Caco-2 (cell line): Measurements from ENCODE around the gene LMX1A. TPM values are rescaled to one million over a fixed set of nuclear protein-coding genes. Genes with fewer than 3 reads are reported as not detected.

Experiments used
- BruUV-seq: library from RNA; stranded (reverse); fragments of 400-500 nt; replicated peaks from 2 replicates; lab custom pipeline; 2021; lab: Mats Ljungman, UMichigan
- CTCF ChIA-PET: fragments of 300-600 bp; sonication (Branson Sonifier 250); formaldehyde crosslinking; loops from one replicate; lab custom pipeline; 2022; ENCODE audit warnings: antibody characterized with exemption; lab: Charles Lee
- POLR2A ChIA-PET: fragments of 300-600 bp; sonication (Branson Sonifier 250); formaldehyde crosslinking; loops from one replicate; lab custom pipeline; 2022; ENCODE audit warnings: antibody characterized with exemption; lab: Charles Lee
- DNase-seq, 2 experiments: peaks; one replicate each; pipeline versions ENCODE4 v3.0.0 to v3.0.0-alpha.2; 2020 to 2022
- H3K27me3 ChIP-seq: replicated peaks from 2 replicates; pipeline ENCODE4 v1.6.0; 2011; ENCODE audit warnings: low read length; ENCODE audit not compliant: control insufficient read depth, insufficient read depth
- H3K36me3 ChIP-seq: 2 replicates; pipeline ENCODE4 v1.5.1; 2011; ENCODE audit warnings: low read length; ENCODE audit not compliant: control insufficient read depth, insufficient read depth
- H3K4me1 ChIP-seq: fragments of 250-450 bp; sonication (Bioruptor Pico); 2 replicates; pipeline ENCODE4 v1.5.1; 2020; ENCODE audit warnings: mild to moderate bottlenecking
- H3K4me3 ChIP-seq: 2 replicates; pipeline ENCODE4 v1.5.1; 2011; ENCODE audit warnings: low read depth, mild to moderate bottlenecking, control low read depth, low read length
- H3K9me3 ChIP-seq: fragments of 250-450 bp; sonication (Bioruptor Pico); 2 replicates; pipeline ENCODE4 v1.5.1; 2020; ENCODE audit warnings: mild to moderate bottlenecking, moderate library complexity
- H3K27ac Mint-ChIP-seq: one replicate; pipeline ENCODE4 v1.8.0; 2022; ENCODE audit warnings: mixed read lengths; ENCODE audit not compliant: unreplicated experiment
- H3K27me3 Mint-ChIP-seq: one replicate; pipeline ENCODE4 v1.8.0; 2022; ENCODE audit warnings: mixed read lengths; ENCODE audit not compliant: insufficient read depth, unreplicated experiment
- H3K36me3 Mint-ChIP-seq: one replicate; pipeline ENCODE4 v1.8.0; 2022; ENCODE audit warnings: mild to moderate bottlenecking, mixed read lengths; ENCODE audit not compliant: insufficient read depth, unreplicated experiment
- H3K4me1 Mint-ChIP-seq: one replicate; pipeline ENCODE4 v1.8.0; 2022; ENCODE audit warnings: low read depth, mixed read lengths; ENCODE audit not compliant: unreplicated experiment
- H3K4me3 Mint-ChIP-seq: one replicate; pipeline ENCODE4 v1.8.0; 2022; ENCODE audit warnings: mild to moderate bottlenecking, moderate library complexity, mixed read lengths; ENCODE audit not compliant: unreplicated experiment
- H3K9me3 Mint-ChIP-seq: one replicate; pipeline ENCODE4 v1.8.0; 2022; ENCODE audit warnings: mixed read lengths; ENCODE audit not compliant: unreplicated experiment
- CTCF ChIP-seq, 2 experiments: fragments of 200-600 bp in 1 of 2; IDR thresholded peaks; 1 replicate in 1 of 2; 2 replicates in 1 of 2; pipeline versions ENCODE4 v1.5.1 to v1.8.0; 2011 to 2022; ENCODE audit warnings: antibody characterized with exemption in 1 of 2, control low read depth in 1 of 2, inconsistent platforms in 1 of 2, low read depth in 1 of 2, low read length in 1 of 2, mild to moderate bottlenecking in 1 of 2, moderate library complexity in 1 of 2; ENCODE audit not compliant: insufficient read depth in 1 of 2, severe bottlenecking in 1 of 2, unreplicated experiment in 1 of 2
- intact Hi-C: fragments of 100-400 bp; cut with micrococcal nuclease; formaldehyde crosslinking; loops from one replicate; pipeline ENCODE4 v1.10.0; 2022; ENCODE audit not compliant: unreplicated experiment
- total RNA-seq: library from RNA; stranded (reverse); gene quantifications from 2 replicates; pipeline ENCODE4 v1.2.3, GENCODE V29; 2022

The LMX1A gene
- total RNA-seq, 1 experiment from 2014 or later, result not detected

DNA sequence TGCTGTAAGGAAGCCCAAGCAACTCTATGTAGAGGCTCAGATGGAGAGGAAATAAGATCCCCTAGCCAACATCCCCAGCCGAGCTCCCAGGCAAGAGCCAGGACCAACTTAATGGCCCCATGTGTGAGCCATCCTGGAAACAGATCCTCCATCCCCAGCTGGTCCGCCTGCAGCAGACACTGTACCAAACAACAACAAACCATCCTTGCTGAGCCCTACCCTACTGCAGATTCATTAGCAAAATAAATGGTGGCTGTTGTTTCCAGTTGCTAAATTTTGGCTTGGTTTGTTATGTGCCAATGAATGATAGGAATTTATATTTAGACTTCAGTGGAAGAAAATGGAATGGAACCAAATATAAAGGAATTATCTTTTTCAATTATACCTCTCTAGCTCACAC, 43.9 kb downstream of the LMX1A start:
- CTCF ChIA-PET, result no interaction called here
- no peak for TF ChIP-seq CTCF (IDR thresholded peaks at IDR 0.05; ENCODE audit: insufficient read depth in 1 of 2, low read depth in 1 of 2, low read length in 1 of 2, severe bottlenecking in 1 of 2, unreplicated experiment in 1 of 2)
- H3K27me3 Mint-ChIP-seq, result no peaks in the 10 kb centered on the region
- no peak for DNase-seq
- no peak overlapping the region for H3K27ac Mint-ChIP-seq
- H3K4me3 Mint-ChIP-seq, result no peak overlapping the region
- POLR2A ChIA-PET, result no interaction called here
- no peaks in the 10 kb centered on the region for H3K9me3 Mint-ChIP-seq
- no TSS peak for BruUV-seq
- intact Hi-C loops, result no loop called here
- no peaks in the 10 kb centered on the region for H3K36me3 Mint-ChIP-seq
- no peaks in the 10 kb centered on the region for H3K4me1 Mint-ChIP-seq
- Histone ChIP-seq H3K27me3 (no peaks in the 10 kb centered on the region), H3K36me3 (no peaks in the 10 kb centered on the region), H3K9me3 (peaks cover 6% of the 10 kb centered on the region; the same call in 1 of the 2 replicates), H3K4me3 (no peak overlapping the region), H3K4me1 (no peaks in the 10 kb centered on the region)

GRCh38 chr1:165306543-165307434, 49.7 kb downstream of the LMX1A start:
- no peaks in the 10 kb centered on the region for H3K4me1 Mint-ChIP-seq
- H3K9me3 Mint-ChIP-seq, result no peaks in the 10 kb centered on the region
- H3K27ac Mint-ChIP-seq, result no peak overlapping the region
- H3K27me3 Mint-ChIP-seq, result peaks cover 6% of the 10 kb centered on the region
- Histone ChIP-seq H3K4me3 (no peak overlapping the region), H3K4me1 (no peaks in the 10 kb centered on the region), H3K36me3 (no peaks in the 10 kb centered on the region), H3K27me3 (no peaks in the 10 kb centered on the region), H3K9me3 (no peaks in the 10 kb centered on the region)
- ChIA-PET POLR2A (no interaction called here), CTCF (no interaction called here)
- intact Hi-C loops, result loop anchor here (5.0 kb wide), 1 partner anchor 61 kb away; no protein-coding TSS in a partner anchor
- no peak for TF ChIP-seq CTCF (IDR thresholded peaks at IDR 0.05; ENCODE audit: insufficient read depth in 1 of 2, low read depth in 1 of 2, low read length in 1 of 2, severe bottlenecking in 1 of 2, unreplicated experiment in 1 of 2)
- no peak overlapping the region for H3K4me3 Mint-ChIP-seq
- no TSS peak for BruUV-seq
- no peak for DNase-seq
- no peaks in the 10 kb centered on the region for H3K36me3 Mint-ChIP-seq

- no peak for TF ChIP-seq CTCF (IDR thresholded peaks at IDR 0.05; ENCODE audit: insufficient read depth in 1 of 2, low read depth in 1 of 2, low read length in 1 of 2, severe bottlenecking in 1 of 2, unreplicated experiment in 1 of 2)
- H3K9me3 ChIP-seq, result no peaks in the 10 kb centered on the region
- Mint-ChIP-seq H3K27me3 (peaks cover 6% of the 10 kb centered on the region), H3K4me3 (no peak overlapping the region), H3K4me1 (no peaks in the 10 kb centered on the region), H3K36me3 (no peaks in the 10 kb centered on the region), H3K9me3 (no peaks in the 10 kb centered on the region), H3K27ac (no peak overlapping the region)
- ChIA-PET POLR2A (no interaction called here), CTCF (no interaction called here)
- intact Hi-C loops, result no loop called here
- BruUV-seq, result no TSS peak
- H3K27me3 ChIP-seq, result no peaks in the 10 kb centered on the region
- H3K36me3 ChIP-seq, result no peaks in the 10 kb centered on the region
- H3K4me3 ChIP-seq, result no peak overlapping the region
- DNase-seq, result no peak
- H3K4me1 ChIP-seq, result no peaks in the 10 kb centered on the region
These were observed 53.1 kb downstream of the LMX1A start for GRCh38 chr1:165303386-165303785.
